ENCODE data around the gene SLC27A6. TPM values are rescaled to one million over a fixed set of nuclear protein-coding genes. Genes with fewer than 3 reads are reported as not detected.

The SLC27A6 gene
- total RNA-seq, 1 experiment from 2014 or later, result not detected

GRCh38 chr5:129021744-129022143 lies 56.5 kb downstream of the SLC27A6 start:
- Histone ChIP-seq H3K4me3 (ENCODE audit: low read length) (no peak overlapping the region), H2AFZ (ENCODE audit: low read length) (no peak overlapping the region), H3K9me2 (replicated peaks; ENCODE audit: low read length) (no peaks in the 10 kb centered on the region), H3K79me2 (ENCODE audit: low read length) (no peaks in the 10 kb centered on the region), H3K36me3 (ENCODE audit: low read depth, low read length) (no peaks in the 10 kb centered on the region), H3K27me3 (ENCODE audit: low read length) (peaks cover 48% of the 10 kb centered on the region), H3K9ac (ENCODE audit: low read length) (no peak overlapping the region), H3K9me3 (ENCODE audit: low read length) (no peaks in the 10 kb centered on the region), H3K4me1 (ENCODE audit: insufficient read depth, low read length) (no peaks in the 10 kb centered on the region), H3K4me2 (ENCODE audit: low read length) (no peak overlapping the region), H4K20me1 (ENCODE audit: low read length) (no peaks in the 10 kb centered on the region), H3K27ac (ENCODE audit: low read length) (no peak overlapping the region), H3F3A (ENCODE audit: low read length, unreplicated experiment) (no peaks in the 10 kb centered on the region)
- no peak for TF ChIP-seq EZH2phosphoT487 (IDR thresholded peaks at IDR 0.05; ENCODE audit: borderline replicate concordance, low read length)
- TF ChIP-seq EZH2 (IDR thresholded peaks at IDR 0.05; ENCODE audit: low read length, unreplicated experiment), result no peak
- TF ChIP-seq, protein P1, sequence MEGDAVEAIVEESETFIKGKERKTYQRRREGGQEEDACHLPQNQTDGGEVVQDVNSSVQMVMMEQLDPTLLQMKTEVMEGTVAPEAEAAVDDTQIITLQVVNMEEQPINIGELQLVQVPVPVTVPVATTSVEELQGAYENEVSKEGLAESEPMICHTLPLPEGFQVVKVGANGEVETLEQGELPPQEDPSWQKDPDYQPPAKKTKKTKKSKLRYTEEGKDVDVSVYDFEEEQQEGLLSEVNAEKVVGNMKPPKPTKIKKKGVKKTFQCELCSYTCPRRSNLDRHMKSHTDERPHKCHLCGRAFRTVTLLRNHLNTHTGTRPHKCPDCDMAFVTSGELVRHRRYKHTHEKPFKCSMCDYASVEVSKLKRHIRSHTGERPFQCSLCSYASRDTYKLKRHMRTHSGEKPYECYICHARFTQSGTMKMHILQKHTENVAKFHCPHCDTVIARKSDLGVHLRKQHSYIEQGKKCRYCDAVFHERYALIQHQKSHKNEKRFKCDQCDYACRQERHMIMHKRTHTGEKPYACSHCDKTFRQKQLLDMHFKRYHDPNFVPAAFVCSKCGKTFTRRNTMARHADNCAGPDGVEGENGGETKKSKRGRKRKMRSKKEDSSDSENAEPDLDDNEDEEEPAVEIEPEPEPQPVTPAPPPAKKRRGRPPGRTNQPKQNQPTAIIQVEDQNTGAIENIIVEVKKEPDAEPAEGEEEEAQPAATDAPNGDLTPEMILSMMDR (conservative IDR thresholded peaks at IDR 0.05; ENCODE audit: low read depth, low read length), result no peak
- ATAC-seq (no peak), DNase-seq (no peak)
- POLR2A ChIA-PET (ENCODE audit: unreplicated experiment), result no interaction called here
- CTCF ChIA-PET, result no interaction called here
- BruUV-seq (replicated peaks), result no TSS peak
- intact Hi-C loops (cut with micrococcal nuclease), result no loop called here

DNA sequence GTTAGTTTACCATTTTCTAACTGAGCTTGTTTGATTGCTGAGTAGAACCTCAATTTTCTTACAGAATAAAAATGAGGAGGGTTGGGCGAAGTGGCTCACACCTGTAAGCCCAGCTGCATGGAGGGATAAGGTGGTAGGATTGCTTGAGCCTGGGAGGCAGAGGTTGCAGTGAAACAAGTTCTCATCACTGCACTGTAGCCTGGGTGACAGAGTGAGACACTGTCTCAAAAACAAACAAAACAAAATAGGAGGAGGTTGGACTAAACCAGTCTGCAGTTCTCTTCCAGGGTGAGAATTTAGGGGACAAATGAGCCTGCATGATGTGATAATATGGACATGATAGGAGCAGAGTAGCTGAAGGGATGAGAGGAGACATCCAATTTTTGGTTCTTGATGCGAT lies 57.3 kb downstream of the SLC27A6 start:
- BruUV-seq (replicated peaks), result no TSS peak
- Histone ChIP-seq H3F3A (ENCODE audit: low read length, unreplicated experiment) (no peaks in the 10 kb centered on the region), H3K9ac (ENCODE audit: low read length) (no peak overlapping the region), H3K36me3 (ENCODE audit: low read depth, low read length) (no peaks in the 10 kb centered on the region), H3K4me2 (ENCODE audit: low read length) (no peak overlapping the region), H3K27ac (ENCODE audit: low read length) (no peak overlapping the region), H2AFZ (ENCODE audit: low read length) (no peak overlapping the region), H3K4me1 (ENCODE audit: insufficient read depth, low read length) (no peaks in the 10 kb centered on the region), H3K4me3 (ENCODE audit: low read length) (no peak overlapping the region), H3K27me3 (ENCODE audit: low read length) (peaks cover 46% of the 10 kb centered on the region), H3K79me2 (ENCODE audit: low read length) (no peaks in the 10 kb centered on the region), H4K20me1 (ENCODE audit: low read length) (no peaks in the 10 kb centered on the region), H3K9me2 (replicated peaks; ENCODE audit: low read length) (no peaks in the 10 kb centered on the region), H3K9me3 (ENCODE audit: low read length) (no peaks in the 10 kb centered on the region)
- POLR2A ChIA-PET (ENCODE audit: unreplicated experiment), result no interaction called here
- ATAC-seq, result no peak
- CTCF ChIA-PET, result no interaction called here
- intact Hi-C loops (cut with micrococcal nuclease), result no loop called here
- TF ChIP-seq EZH2phosphoT487 (IDR thresholded peaks at IDR 0.05; ENCODE audit: borderline replicate concordance, low read length), result no peak
- no peak for DNase-seq

DNA sequence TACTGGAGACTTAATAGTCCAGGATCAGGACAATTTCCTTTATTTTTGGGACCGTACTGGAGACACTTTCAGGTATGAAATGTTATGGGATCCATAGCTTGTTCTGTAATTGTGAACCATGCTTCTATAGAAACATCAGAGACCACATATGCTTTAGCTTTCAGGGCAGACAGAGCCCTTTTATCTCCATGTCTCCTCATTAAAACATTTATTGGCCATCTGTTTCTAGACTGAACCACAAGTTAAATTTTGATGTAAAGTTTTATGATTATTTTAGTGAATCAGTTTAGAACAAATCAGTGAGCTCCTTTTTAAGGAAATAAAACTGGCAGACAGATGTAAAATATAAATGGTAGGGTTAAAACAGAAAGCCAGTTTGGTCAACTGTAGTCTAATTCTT lies 62.0 kb downstream of the SLC27A6 start:
- CTCF ChIA-PET, result interaction anchor here (0.6 kb wide), 1 partner anchor 15 kb away, joined by 3 read pairs; no protein-coding TSS in a partner anchor
- Histone ChIP-seq H3F3A (ENCODE audit: low read length, unreplicated experiment) (no peaks in the 10 kb centered on the region), H3K9ac (ENCODE audit: low read length) (no peak overlapping the region), H3K79me2 (ENCODE audit: low read length) (no peaks in the 10 kb centered on the region), H2AFZ (ENCODE audit: low read length) (no peak overlapping the region), H3K4me3 (ENCODE audit: low read length) (no peak overlapping the region), H3K36me3 (ENCODE audit: low read depth, low read length) (no peaks in the 10 kb centered on the region), H3K4me1 (ENCODE audit: insufficient read depth, low read length) (no peaks in the 10 kb centered on the region), H3K27ac (ENCODE audit: low read length) (no peak overlapping the region), H4K20me1 (ENCODE audit: low read length) (no peaks in the 10 kb centered on the region), H3K27me3 (ENCODE audit: low read length) (peaks cover 14% of the 10 kb centered on the region), H3K9me2 (replicated peaks; ENCODE audit: low read length) (no peaks in the 10 kb centered on the region), H3K9me3 (ENCODE audit: low read length) (no peaks in the 10 kb centered on the region), H3K4me2 (ENCODE audit: low read length) (no peak overlapping the region)
- intact Hi-C loops (cut with micrococcal nuclease), result no loop called here
- no TSS peak for BruUV-seq (replicated peaks)
- POLR2A ChIA-PET (ENCODE audit: unreplicated experiment), result no interaction called here
- TF ChIP-seq, protein P1 (conservative IDR thresholded peaks at IDR 0.05; ENCODE audit: low read depth, low read length), result no peak
- TF ChIP-seq EZH2 (IDR thresholded peaks at IDR 0.05; ENCODE audit: low read length, unreplicated experiment) (no peak), EZH2phosphoT487 (IDR thresholded peaks at IDR 0.05; ENCODE audit: borderline replicate concordance, low read length) (no peak)
- ATAC-seq (no peak), DNase-seq (no peak)
